GM18511 (cell line): ENCODE measurements around the gene MEX3A.
"Not testable (repeated sequence)": the region's sequence is repeated elsewhere in the genome, so short reads cannot be mapped to it uniquely, and the experiment has no call there.

Experiments used
- ATAC-seq: cut with Tn5 transposase; IDR thresholded peaks from one replicate; pipeline ENCODE4 v1.9.1; 2021; ENCODE audit warnings: mild to moderate bottlenecking, moderate library complexity; ENCODE audit not compliant: unreplicated experiment

The MEX3A gene

DNA sequence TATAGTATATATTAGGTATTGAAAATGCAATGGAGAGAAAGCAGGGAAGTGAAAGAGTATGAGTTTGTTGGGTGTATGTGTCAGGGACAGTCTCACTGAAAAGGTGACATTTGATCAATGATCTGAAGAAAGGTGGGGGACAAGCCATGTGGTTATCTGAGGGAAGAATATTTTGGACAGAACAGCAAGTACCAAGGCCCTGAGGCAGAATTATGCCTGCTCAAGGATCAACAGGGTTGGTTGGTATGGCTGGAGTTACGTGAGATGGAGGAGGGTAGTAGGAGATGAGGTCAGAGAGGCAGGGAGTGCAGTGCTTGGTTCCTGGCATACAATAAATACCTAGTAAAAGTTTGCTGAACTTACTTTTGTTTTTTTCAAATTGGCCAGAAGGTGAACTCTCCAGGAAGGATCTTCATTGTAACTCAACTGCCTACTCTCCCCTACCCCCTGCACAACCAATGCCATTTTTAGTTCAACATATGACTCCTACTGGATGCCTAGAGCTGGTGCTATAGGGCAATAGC lies 25.9 kb downstream of the MEX3A start:
- ATAC-seq: no peak

DNA sequence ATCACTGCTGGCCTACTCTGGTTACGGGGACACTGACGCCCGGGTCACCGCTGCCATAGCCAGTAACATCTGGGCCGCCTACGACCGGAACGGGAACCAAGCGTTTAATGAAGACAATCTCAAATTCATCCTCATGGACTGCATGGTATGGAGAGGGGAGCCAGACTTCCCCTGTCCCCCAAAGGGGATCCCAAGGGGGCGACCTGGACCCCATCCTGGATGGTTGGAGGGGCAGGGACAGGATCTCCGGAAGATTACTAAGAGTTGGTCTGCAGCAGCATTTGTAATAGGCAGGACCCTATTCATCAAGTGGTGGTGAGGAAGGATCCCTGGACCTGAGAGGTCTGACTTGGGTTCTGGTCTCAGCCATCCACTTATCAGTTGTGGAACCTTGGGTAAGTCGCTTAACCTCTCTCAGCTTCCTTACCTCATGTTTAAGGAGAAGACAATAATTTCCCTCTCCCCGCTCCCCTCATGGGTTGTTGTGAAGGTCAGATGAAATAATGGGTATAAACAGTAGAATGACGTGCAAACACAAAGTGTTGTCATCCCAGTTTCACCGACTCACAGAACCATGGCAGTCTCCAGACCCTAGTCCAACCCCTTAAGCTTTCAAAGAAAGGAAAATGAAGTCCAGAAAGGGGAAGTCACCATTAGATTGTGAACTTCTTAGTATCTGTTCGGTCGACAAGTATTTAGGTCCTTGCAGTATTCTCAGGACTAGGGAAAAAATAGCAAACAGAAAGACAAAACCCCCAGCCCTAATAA lies 26.8 kb downstream of the MEX3A start:
- no peak for ATAC-seq

DNA sequence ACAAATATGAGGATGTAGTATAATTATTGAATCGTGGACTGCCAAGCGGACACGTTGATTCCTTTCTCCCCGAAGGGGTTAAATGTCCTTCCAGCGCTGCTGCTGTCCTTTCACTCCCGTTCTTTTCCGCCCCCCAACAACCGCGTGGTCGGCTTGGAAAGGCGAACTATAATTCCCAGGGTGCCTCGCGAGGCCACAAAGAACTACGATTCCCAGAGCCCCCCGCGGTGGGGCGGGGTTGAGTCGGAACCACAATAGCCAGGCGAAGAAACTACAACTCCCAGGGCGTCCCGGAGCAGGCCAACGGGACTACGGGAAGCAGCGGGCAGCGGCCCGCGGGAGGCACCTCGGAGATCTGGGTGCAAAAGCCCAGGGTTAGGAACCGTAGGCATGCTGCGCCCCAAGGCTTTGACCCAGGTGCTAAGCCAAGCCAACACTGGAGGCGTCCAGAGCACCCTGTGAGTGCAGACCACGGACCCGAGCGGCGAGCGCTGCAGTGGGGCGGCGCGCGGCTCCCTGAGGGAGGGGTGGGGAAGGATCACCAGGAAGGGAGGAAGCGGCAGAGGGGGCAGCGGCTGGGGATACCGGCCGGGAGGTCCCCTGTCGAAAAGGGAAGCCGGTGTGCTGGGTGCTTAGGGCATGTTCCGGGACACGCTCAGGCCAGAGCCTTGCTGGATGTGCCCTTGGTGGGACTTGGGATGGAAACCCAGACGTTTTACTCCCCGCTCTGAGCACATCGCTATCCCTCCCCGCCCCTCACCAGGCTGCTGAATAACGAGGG lies 27.6 kb downstream of the MEX3A start, which contains the start of gene LAMTOR2:
LAMTOR2 (plus strand) TSS at position 283 of the 781 bp plus-strand sequence; CDS start at position 391, 108 bp downstream.
- peak; percentile 82 for ATAC-seq

GRCh38 chr1:156053768-156054499 lies 28.3 kb downstream of the MEX3A start, which contains the start of gene UBQLN4:
TSS of gene UBQLN4 (minus strand) at chr1:156053798. CDS start at chr1:156053701, 97 bp downstream.
- ATAC-seq: peak; percentile 35

DNA sequence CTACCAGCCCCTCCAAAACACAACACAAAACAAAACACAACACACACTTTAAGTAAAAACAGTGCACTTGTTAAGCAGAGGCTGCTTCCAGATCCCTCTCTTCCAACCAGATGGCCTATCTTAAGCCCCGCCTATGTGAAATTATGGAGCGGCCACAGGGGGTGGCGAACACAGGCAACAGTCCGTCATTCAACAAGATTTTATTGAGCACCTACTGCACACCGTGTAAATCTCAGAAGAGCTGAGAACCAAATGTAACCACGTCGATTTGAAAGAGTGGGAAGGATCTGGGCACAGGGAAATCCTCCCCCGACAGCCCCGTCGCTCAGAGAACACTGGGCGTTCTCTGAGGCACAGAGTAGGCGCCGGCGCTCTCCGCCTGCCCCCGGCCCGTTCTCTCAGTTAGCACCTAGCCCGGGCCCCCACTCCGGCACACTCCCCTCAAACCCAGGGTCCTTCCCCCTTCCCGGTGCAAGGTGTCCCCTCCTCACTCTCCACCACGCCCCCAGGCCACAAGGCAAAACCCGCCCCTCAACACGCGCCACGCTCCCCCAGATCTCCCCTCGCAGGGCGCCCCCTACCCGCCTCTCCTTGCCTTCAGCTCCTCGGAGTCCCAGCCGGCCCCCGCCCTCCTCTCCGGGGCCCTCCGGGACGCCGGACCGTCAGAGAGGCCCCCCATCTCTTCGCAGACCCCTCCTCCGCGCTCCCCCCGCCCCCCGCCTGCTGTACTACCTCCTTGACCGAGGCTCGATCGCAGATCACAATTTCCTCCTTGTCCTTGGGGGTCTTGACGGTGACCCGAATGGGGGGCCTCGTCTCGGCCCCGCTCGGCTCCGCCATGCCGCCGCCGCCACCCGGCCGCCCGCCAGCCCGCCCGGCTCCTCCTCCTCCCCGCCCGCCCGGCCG lies 29.1 kb downstream of the MEX3A start:
- ATAC-seq: peak; percentile 21

DNA sequence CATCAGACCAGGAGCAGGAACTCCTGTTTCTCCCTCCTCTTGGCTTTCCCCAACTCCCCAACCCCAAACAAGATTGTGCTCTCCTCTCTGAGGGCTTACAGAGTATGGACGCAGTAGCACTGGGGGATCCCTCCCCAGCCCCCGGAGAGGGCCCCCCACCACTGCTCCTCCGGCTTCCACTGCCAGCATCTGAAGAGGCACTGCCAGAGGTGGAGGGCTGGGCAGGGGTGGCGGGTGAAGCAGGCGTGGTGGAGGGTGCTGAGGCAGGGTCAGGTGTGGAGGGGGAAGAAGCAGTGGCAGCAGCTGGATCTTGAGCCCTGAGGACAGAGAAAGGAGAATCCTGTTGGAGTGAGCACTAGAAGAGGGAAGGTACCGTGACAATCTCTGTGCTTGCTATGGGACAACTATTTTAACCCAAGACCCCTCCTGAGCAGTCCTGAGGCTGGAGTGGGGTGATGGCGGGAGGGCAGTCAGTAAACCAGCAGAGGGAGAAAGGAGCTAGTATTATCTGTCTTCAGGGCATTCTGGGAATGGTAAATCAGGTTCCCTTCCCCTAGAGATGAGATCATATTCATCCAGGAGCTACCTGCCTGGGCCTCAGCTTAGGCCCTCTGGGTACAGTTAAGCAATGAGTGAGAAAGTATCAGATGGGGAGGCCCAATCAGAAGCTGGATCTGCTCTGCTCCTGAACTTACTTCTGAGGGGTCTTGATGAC lies 31.1 kb downstream of the MEX3A start:
- no peak for ATAC-seq

DNA sequence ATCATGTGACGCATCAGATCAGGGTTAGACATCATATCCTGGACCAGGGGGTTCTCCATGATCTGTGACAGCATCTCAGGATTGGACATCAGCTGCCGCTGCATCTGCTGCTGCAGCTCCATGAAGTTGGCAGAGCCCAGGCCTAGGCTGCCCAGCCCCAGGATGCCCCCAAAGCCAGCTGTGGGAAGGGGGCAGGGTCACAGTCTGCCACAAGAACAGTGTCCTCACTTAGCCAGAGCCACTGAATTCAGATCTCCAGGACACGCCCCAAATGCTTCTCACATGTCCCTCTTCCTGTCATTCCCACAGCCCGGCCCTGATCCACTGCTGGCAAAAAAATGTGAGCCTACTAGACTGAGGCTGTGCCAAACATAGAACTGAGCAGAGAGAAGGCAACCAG lies 31.9 kb downstream of the MEX3A start:
- ATAC-seq: no peak

GRCh38 chr1:156048663-156049258 lies 33.5 kb downstream of the MEX3A start:
- ATAC-seq: no peak

DNA sequence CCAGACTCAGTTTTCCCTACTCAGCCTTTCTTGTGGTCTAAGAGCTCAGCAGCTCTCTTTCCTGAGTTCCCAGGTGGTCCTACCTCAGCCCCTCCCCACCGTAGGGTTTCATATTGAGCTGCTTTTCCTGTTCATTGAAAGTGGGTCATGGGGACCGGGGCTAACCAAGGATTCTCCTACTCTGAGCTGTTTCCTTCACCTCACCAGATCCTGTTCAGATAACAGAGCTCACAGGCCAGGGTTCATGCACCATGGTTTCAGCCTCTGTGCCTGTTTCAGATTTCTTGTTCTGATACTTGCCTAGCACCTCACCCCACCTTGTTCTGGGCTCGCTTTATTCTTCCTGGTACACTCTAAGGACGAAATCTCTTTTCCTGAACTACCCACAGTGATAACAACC lies 37.2 kb downstream of the MEX3A start:
- ATAC-seq: no peak

DNA sequence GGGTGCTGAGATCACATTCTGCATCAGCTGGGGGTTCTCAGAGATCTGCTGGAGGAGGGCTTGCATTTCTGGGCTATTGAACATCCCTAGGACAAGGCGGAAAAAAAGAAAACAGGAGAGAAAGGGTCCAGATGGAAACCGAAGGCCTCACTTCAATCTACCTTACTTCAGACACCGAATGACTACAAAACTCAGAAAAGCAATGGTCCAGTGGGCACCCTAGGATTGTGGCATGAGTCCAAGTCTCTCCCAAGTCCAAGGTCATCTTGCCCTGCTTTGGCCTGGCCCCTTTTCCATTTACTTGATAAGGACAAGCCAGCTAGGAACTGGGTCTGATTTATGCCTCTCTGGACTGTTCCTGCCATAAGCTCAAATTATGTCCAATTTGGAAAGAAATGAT lies 39.4 kb downstream of the MEX3A start:
- no peak for ATAC-seq

DNA sequence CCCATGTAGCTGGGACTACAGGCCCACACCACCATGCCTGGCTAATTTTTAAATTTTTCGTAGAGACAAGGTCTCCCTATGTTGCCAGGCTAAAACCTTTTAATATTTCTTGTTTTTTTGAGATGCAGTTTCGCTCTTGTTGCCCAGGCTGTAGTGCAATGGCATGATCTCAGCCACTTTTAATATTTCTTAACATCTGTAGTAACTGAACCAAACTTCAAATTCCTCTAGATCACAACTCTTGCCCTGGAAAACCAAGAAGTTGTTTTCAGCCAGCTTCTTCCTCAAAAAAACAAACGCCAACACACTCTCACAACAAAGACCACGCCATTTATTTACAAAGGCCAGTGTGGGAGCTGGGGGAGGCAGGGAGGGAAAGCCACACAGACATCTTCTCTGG lies 47.3 kb downstream of the MEX3A start:
- ATAC-seq: not testable (repeated sequence)

DNA sequence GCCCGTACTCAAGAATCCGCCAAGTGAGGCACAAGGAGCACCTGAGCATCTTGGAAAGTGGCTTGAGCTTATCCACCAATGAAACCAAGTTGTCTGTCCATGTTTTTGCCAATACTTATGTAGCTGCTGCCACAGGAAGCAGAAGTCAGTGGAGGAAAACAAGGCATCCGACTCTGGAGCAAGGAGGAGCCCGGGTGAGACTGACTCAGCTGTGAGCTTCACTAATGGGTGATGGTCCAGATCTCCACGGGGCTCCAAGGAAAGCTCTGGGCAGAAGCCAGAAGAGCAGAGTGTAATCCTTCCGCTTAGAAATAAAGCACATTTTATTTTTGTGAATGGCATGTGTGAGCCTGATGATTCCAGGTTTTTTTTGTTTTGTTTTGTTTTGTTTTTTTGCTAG lies 49.3 kb downstream of the MEX3A start:
- ATAC-seq: no peak

DNA sequence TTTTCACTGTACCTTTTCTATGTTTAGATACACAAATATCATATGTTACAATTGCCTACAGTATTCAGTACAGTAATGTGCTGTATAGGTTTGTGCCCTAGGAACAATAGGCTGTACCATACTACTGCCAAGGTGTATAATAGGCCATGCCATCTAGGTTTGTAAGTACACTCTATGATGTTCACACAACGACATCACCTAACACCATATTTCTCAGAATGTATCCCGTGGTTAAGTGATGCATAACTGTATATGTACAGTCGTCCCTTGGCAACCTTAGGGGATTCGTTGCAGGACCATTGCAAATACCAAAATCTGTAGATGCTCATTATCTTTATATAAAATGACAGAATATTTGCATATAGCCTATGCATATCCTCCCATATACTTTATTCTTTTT lies 55.7 kb downstream of the MEX3A start:
- no peak for ATAC-seq

DNA sequence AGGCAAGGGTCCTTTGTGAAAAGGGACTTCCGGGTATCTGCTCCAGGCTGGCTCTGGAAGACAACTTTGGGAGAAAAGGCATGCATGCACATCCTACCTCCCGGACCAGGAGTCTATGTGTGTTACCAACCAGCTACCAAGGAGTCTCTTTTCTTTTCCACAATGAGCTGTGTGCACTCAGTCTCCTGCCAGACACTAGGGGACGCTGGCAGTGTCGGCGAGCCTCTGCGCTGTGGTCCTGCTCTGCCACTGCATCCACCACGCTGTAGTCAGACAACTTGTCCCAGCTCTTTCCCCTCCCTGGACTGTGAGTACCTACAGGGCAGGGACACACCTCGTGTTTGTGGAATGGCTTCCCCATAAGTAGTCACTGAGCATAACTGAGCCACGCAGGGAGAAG lies 56.4 kb downstream of the MEX3A start:
- ATAC-seq: no peak

DNA sequence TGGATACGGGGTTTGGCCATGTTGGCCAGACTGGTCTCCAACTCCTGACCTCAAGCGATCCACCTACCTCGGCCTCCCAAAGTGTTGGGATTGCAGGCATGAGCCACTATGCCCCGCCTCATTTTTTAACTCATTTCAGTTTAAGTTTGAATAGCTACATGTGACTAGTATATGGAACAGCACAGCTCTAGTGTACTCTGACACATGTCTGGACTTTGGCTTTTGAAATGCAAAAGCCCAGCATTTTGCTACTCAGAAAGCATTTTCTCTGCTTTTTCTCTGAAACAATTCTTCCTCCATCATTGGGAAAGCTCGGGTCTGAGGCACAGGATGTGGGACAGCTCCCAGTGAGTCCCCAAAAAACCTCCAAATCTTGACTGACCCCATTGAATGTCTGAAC lies 57.5 kb downstream of the MEX3A start:
- ATAC-seq: no peak
